ENCODE data around the gene CCDC40. TPM values are rescaled to one million over a fixed set of nuclear protein-coding genes. Genes with fewer than 3 reads are reported as not detected.

CCDC40 gene
- total RNA-seq, 2 experiments from 2014 or later, result not detected

- Histone ChIP-seq H3K9me2 (ENCODE audit: insufficient read depth, low read length) (no peaks in the 10 kb centered on the region), H3K4me2 (ENCODE audit: low read length) (peak overlapping the region; percentile 4; the same call in 1 of the 2 replicates), H3K27ac (ENCODE audit: low read depth, low read length, poor library complexity, severe bottlenecking) (no peak overlapping the region), H3K4me1 (ENCODE audit: insufficient read depth, low read length, poor library complexity, severe bottlenecking) (peaks cover 22% of the 10 kb centered on the region), H2AFZ (ENCODE audit: low read length) (no peak overlapping the region), H3K4me3 (ENCODE audit: low read depth, low read length, poor library complexity, severe bottlenecking) (peak overlapping the region; percentile 12), H4K20me1 (ENCODE audit: insufficient read depth, low read length) (no peaks in the 10 kb centered on the region), H3K36me3 (ENCODE audit: insufficient read depth, low read length) (no peaks in the 10 kb centered on the region), H3K9me3 (ENCODE audit: low read length) (no peaks in the 10 kb centered on the region), H3K79me2 (ENCODE audit: insufficient read depth, low read depth, low read length) (no peaks in the 10 kb centered on the region)
- no peak for TF ChIP-seq EZH2phosphoT487 (IDR thresholded peaks at IDR 0.05; ENCODE audit: borderline replicate concordance, low read depth, low read length)
- TF ChIP-seq, protein P1, sequence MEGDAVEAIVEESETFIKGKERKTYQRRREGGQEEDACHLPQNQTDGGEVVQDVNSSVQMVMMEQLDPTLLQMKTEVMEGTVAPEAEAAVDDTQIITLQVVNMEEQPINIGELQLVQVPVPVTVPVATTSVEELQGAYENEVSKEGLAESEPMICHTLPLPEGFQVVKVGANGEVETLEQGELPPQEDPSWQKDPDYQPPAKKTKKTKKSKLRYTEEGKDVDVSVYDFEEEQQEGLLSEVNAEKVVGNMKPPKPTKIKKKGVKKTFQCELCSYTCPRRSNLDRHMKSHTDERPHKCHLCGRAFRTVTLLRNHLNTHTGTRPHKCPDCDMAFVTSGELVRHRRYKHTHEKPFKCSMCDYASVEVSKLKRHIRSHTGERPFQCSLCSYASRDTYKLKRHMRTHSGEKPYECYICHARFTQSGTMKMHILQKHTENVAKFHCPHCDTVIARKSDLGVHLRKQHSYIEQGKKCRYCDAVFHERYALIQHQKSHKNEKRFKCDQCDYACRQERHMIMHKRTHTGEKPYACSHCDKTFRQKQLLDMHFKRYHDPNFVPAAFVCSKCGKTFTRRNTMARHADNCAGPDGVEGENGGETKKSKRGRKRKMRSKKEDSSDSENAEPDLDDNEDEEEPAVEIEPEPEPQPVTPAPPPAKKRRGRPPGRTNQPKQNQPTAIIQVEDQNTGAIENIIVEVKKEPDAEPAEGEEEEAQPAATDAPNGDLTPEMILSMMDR (conservative IDR thresholded peaks at IDR 0.05; ENCODE audit: low read length), result no peak
- BruUV-seq (replicated peaks), result no TSS peak
- ChIA-PET CTCF (ENCODE audit: unreplicated experiment) (no interaction called here), POLR2A (interaction anchor here (0.6 kb wide), 1 partner anchor 33 kb away, joined by 3 read pairs; no protein-coding TSS in a partner anchor)
- DNase-seq (ENCODE audit: low spot score), result no peak
- intact Hi-C loops (cut with micrococcal nuclease; ENCODE audit: unreplicated experiment), result loop anchor here (5.0 kb wide), 1 partner anchor 155 kb away; the partner anchor contains the start of gene CBX4
Measured at GRCh38 chr17:79991924-79992648, 44.4 kb upstream of the CCDC40 start.

- intact Hi-C loops (cut with micrococcal nuclease; ENCODE audit: unreplicated experiment), result loop anchor here (5.0 kb wide), 1 partner anchor 156 kb away; the partner anchor contains the start of gene CBX4
- Histone ChIP-seq H3K4me3 (ENCODE audit: low read depth, low read length, poor library complexity, severe bottlenecking) (no peak overlapping the region), H4K20me1 (ENCODE audit: insufficient read depth, low read length) (no peaks in the 10 kb centered on the region), H3K4me2 (ENCODE audit: low read length) (no peak overlapping the region), H3K9me3 (ENCODE audit: low read length) (no peaks in the 10 kb centered on the region), H3K27ac (ENCODE audit: low read depth, low read length, poor library complexity, severe bottlenecking) (no peak overlapping the region), H3K36me3 (ENCODE audit: insufficient read depth, low read length) (no peaks in the 10 kb centered on the region), H3K79me2 (ENCODE audit: insufficient read depth, low read depth, low read length) (no peaks in the 10 kb centered on the region), H2AFZ (ENCODE audit: low read length) (peak overlapping the region; percentile 24; the same call in 1 of the 2 replicates), H3K9me2 (ENCODE audit: insufficient read depth, low read length) (no peaks in the 10 kb centered on the region), H3K4me1 (ENCODE audit: insufficient read depth, low read length, poor library complexity, severe bottlenecking) (peaks cover 28% of the 10 kb centered on the region)
- no peak for DNase-seq (ENCODE audit: low spot score)
- ChIA-PET POLR2A (interaction anchor here (0.7 to 0.8 kb wide), 2 partner anchors 154 to 1751 kb away, joined by 3 read pairs; partner anchors contain the start of gene CBX4), CTCF (ENCODE audit: unreplicated experiment) (interaction anchor here (0.6 kb wide), 1 partner anchor 1230 kb away, joined by 13 read pairs; the partner anchor contains the start of gene CEP131)
- no TSS peak for BruUV-seq (replicated peaks)
- TF ChIP-seq, protein P1 (conservative IDR thresholded peaks at IDR 0.05; ENCODE audit: low read length), result no peak
- TF ChIP-seq EZH2phosphoT487 (IDR thresholded peaks at IDR 0.05; ENCODE audit: borderline replicate concordance, low read depth, low read length), result no peak
Measured at GRCh38 chr17:79992649-79993389, 43.6 kb upstream of the CCDC40 start.
